Measurements from ENCODE around the gene KCNE4. TPM values are rescaled to one million over a fixed set of nuclear protein-coding genes. Genes with fewer than 3 reads are reported as not detected.

The KCNE4 gene
- total RNA-seq, 6 experiments from 2014 or later: 0.17 to 1.2 (median 1.1) TPM

DNA sequence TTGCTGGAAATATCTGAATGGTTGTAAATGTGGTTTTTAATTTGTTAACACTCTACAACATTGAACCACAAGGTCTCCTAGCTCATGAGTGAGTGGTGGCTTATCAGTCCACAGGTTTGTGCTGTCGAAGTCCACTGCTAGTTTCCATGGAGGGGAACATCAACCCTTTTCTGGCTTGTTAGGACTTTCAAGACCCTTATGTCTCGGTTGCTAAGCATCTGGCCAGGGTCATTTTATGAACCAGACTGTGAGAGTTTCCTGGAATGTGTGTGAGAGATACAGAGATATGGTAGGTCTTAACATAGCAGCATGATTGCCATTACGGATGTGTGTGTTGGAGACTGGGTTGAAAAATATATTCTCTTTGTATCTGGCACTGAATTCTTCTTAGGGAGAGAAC lies 36.9 kb downstream of the KCNE4 start:
- intact Hi-C loops (cut with DNase I): no loop called here
- no peak overlapping the region for H3K27ac ChIP-seq
- WGBS (ENCODE audit: insufficient coverage, low coverage, low lambda C conversion rate, missing lambda C conversion rate): 22% methylated on average over 3 of the region's 3 CpGs
- H3K4me1 ChIP-seq: no peaks in the 10 kb centered on the region
- TF ChIP-seq POLR2A (IDR thresholded peaks at IDR 0.05): no peak
- no peak for TF ChIP-seq CTCF (IDR thresholded peaks at IDR 0.05)
- H3K27me3 ChIP-seq: no peaks in the 10 kb centered on the region
- no peaks in the 10 kb centered on the region for H3K9me3 ChIP-seq
- no peaks in the 10 kb centered on the region for H3K36me3 ChIP-seq
- DNase-seq: no peak
- no peak overlapping the region for H3K4me3 ChIP-seq
- ATAC-seq: no peak

- H3K9me3 ChIP-seq: no peaks in the 10 kb centered on the region
- no peak for TF ChIP-seq POLR2A (IDR thresholded peaks at IDR 0.05)
- intact Hi-C loops (cut with DNase I): loop anchor here in 1 of 2 donors (10.0 kb wide), 1 partner anchor 115 kb away; no protein-coding TSS in a partner anchor
- no peak overlapping the region for H3K4me3 ChIP-seq
- no peak overlapping the region for H3K27ac ChIP-seq
- no peaks in the 10 kb centered on the region for H3K4me1 ChIP-seq
- DNase-seq (no peak), ATAC-seq (no peak)
- 80% methylated on average over 5 of the region's 5 CpGs for WGBS (ENCODE audit: insufficient coverage, low coverage, low lambda C conversion rate, missing lambda C conversion rate)
- H3K36me3 ChIP-seq: no peaks in the 10 kb centered on the region
- H3K27me3 ChIP-seq: no peaks in the 10 kb centered on the region
Observed at GRCh38 chr2:223090039-223090438, 38.0 kb downstream of the KCNE4 start.

DNA sequence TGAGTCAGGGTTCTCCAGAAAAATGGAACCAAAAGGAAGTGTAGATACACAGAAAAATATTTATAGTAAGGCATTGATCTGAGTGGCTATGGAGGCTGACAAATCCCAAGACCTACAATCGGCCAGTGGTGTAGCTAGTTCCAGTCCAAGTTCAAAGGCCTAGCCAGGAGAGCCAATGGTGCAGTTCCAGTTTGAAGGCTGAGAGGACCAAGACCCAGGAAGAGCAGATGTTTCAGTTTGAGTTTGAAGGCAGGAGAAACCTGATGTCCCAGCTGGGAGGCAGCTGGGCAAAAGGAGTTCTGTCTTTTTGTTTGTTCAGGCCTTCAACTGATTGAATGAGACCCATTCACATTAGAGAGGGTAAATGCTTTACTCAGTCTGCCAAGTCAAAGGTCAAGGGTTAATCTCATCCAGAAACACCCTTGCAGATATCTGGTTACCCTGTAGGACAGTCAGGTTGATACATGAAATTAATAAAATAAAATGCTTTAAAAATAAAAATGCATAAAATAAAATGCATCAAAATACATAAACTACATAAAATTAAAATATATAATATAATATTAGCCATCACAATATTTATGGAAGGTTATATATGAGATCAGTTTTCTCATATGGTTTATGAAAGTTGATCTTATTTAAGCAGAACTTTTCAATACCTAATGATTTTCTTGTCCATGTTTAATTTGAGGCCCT lies 38.7 kb downstream of the KCNE4 start:
- no peaks in the 10 kb centered on the region for H3K36me3 ChIP-seq
- no peak overlapping the region for H3K4me3 ChIP-seq
- TF ChIP-seq POLR2A (IDR thresholded peaks at IDR 0.05) (no peak), CTCF (IDR thresholded peaks at IDR 0.05) (no peak)
- 50% methylated on average over 1 of the region's 1 CpG for WGBS (ENCODE audit: insufficient coverage, low coverage, low lambda C conversion rate, missing lambda C conversion rate)
- H3K4me1 ChIP-seq: no peaks in the 10 kb centered on the region
- no peak for DNase-seq
- no peaks in the 10 kb centered on the region for H3K9me3 ChIP-seq
- no peaks in the 10 kb centered on the region for H3K27me3 ChIP-seq
- peak in 3 of 4 donors; percentile 17 to 30 (median 30) for ATAC-seq
- intact Hi-C loops (cut with DNase I): loop anchor here in 1 of 2 donors (10.0 kb wide), 1 partner anchor 116 kb away; no protein-coding TSS in a partner anchor
- H3K27ac ChIP-seq: no peak overlapping the region

DNA sequence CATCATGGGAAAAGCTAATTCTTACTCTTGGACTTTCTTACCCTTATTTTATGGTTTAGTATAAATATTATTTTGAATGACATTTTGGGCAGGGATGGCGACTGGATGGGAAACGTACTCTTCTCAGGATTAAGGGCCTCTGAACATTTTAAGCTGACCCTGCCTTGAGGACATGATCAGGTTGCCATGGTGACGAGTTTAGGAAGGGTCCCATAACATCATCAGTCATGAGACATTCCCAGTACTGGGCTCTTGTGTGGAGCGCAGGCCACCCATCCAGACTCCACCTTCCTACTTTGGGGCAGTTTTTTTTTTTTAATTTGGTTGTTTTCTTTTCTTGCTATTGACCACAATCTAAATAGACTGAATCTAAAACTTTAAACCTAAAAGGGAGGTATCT lies 40.7 kb downstream of the KCNE4 start:
- intact Hi-C loops (cut with DNase I): loop anchor here in 1 of 2 donors (10.0 kb wide), 1 partner anchor 118 kb away; no protein-coding TSS in a partner anchor
- TF ChIP-seq CTCF (IDR thresholded peaks at IDR 0.05) (no peak), POLR2A (IDR thresholded peaks at IDR 0.05) (no peak)
- 40% methylated on average over 1 of the region's 4 CpGs for WGBS (ENCODE audit: insufficient coverage, low coverage, low lambda C conversion rate, missing lambda C conversion rate)
- no peaks in the 10 kb centered on the region for H3K27me3 ChIP-seq
- H3K36me3 ChIP-seq: no peaks in the 10 kb centered on the region
- H3K4me3 ChIP-seq: no peak overlapping the region
- ATAC-seq (no peak), DNase-seq (no peak)
- H3K4me1 ChIP-seq: no peaks in the 10 kb centered on the region
- no peak overlapping the region for H3K27ac ChIP-seq
- no peaks in the 10 kb centered on the region for H3K9me3 ChIP-seq

GRCh38 chr2:223093436-223094241 lies 41.6 kb downstream of the KCNE4 start:
- intact Hi-C loops (cut with DNase I): loop anchor here in 1 of 2 donors (10.0 kb wide), 1 partner anchor 119 kb away; no protein-coding TSS in a partner anchor
- H3K27me3 ChIP-seq: no peaks in the 10 kb centered on the region
- H3K9me3 ChIP-seq: no peaks in the 10 kb centered on the region
- no peaks in the 10 kb centered on the region for H3K4me1 ChIP-seq
- DNase-seq: no peak
- TF ChIP-seq POLR2A (IDR thresholded peaks at IDR 0.05) (no peak), CTCF (IDR thresholded peaks at IDR 0.05) (no peak)
- H3K36me3 ChIP-seq: no peaks in the 10 kb centered on the region
- 42% methylated on average over 6 of the region's 7 CpGs for WGBS (ENCODE audit: insufficient coverage, low coverage, low lambda C conversion rate, missing lambda C conversion rate)
- ATAC-seq: no peak
- H3K27ac ChIP-seq: no peak overlapping the region
- H3K4me3 ChIP-seq: no peak overlapping the region

Measured in right lobe of liver (tissue), 6 donors.